Panc1 (cell line): Measurements from ENCODE around the gene AKAP6. TPM values are rescaled to one million over a fixed set of nuclear protein-coding genes. Genes with fewer than 3 reads are reported as not detected.

Experiments used
- ATAC-seq: fragments of 200-7000 bp; cut with Tn5 transposase; 2 replicates; pipeline ENCODE4 v1.9.1; 2020; ENCODE audit warnings: mild to moderate bottlenecking, moderate library complexity
- BruUV-seq: library from RNA; stranded (reverse); fragments of 400-500 nt; replicated peaks from 2 replicates; lab custom pipeline; 2021; lab: Mats Ljungman, UMichigan
- CTCF ChIA-PET: fragments of 300-600 bp; sonication (Branson Sonifier 250); formaldehyde crosslinking; loops from one replicate; lab custom pipeline; 2022; ENCODE audit warnings: antibody characterized with exemption; lab: Charles Lee
- POLR2A ChIA-PET: fragments of 300-600 bp; sonication (Branson Sonifier 250); formaldehyde crosslinking; loops from one replicate; lab custom pipeline; 2022; ENCODE audit warnings: antibody characterized with exemption; lab: Charles Lee
- DNase-seq: peaks from one replicate; pipeline ENCODE4 v3.0.0-alpha.2; 2010; ENCODE audit warnings: low read depth, low spot score
- H3K27ac ChIP-seq: 2 replicates; pipeline ENCODE4 v1.5.1; 2011; ENCODE audit warnings: mild to moderate bottlenecking, low read length, inconsistent platforms
- H3K27me3 ChIP-seq: fragments of 200-500 bp; sonication (Bioruptor generic); 2 replicates; pipeline ENCODE4 v1.6.0; 2014; ENCODE audit warnings: low read length, inconsistent platforms; ENCODE audit not compliant: control insufficient read depth, insufficient read depth
- H3K36me3 ChIP-seq: fragments of 200-500 bp; sonication (Bioruptor generic); 2 replicates; pipeline ENCODE4 v1.5.1; 2014; ENCODE audit warnings: inconsistent platforms, mild to moderate bottlenecking, low read length, moderate library complexity; ENCODE audit not compliant: control insufficient read depth, insufficient read depth
- H3K4me1 ChIP-seq: 2 replicates; pipeline ENCODE4 v1.5.1; 2011; ENCODE audit warnings: inconsistent platforms, mild to moderate bottlenecking, low read length, moderate library complexity; ENCODE audit not compliant: control insufficient read depth, insufficient read depth
- H3K4me3 ChIP-seq, 2 experiments: 2 replicates each; pipeline ENCODE4 v1.5.1; 2011 to 2012; ENCODE audit warnings: low read depth in 2 of 2, low read length in 2 of 2, mild to moderate bottlenecking in 2 of 2, inconsistent platforms in 1 of 2, moderate library complexity in 1 of 2
- H3K9me3 ChIP-seq: fragments of 200-500 bp; sonication (Bioruptor generic); 2 replicates; pipeline ENCODE4 v1.5.1; 2014; ENCODE audit warnings: low read depth, mild to moderate bottlenecking, inconsistent platforms, low read length, moderate library complexity; ENCODE audit not compliant: control insufficient read depth, insufficient read depth
- CTCF ChIP-seq: fragments of 450-650 bp; IDR thresholded peaks from 2 replicates; pipeline ENCODE4 v1.5.1; 2017; ENCODE audit warnings: mild to moderate bottlenecking
- POLR2AphosphoS5 ChIP-seq: IDR thresholded peaks from 2 replicates; pipeline ENCODE4 v1.6.1; 2012; ENCODE audit warnings: mild to moderate bottlenecking, low read depth, low read length, moderate library complexity
- REST ChIP-seq, 2 experiments: IDR thresholded peaks; 2 replicates each; pipeline ENCODE4 v1.6.1; 2011 to 2012; ENCODE audit warnings: low read depth in 2 of 2, control low read depth in 1 of 2, low read length in 1 of 2, mild to moderate bottlenecking in 1 of 2, moderate library complexity in 1 of 2; ENCODE audit not compliant: insufficient read depth in 1 of 2
- SIN3A ChIP-seq: IDR thresholded peaks from 2 replicates; pipeline ENCODE4 v1.6.1; 2012; ENCODE audit warnings: low read depth, mild to moderate bottlenecking, low read length, moderate library complexity, borderline replicate concordance; ENCODE audit not compliant: insufficient read depth
- TCF7L2 ChIP-seq: IDR thresholded peaks from 2 replicates; pipeline ENCODE4 v1.6.1; 2011; ENCODE audit warnings: mild to moderate bottlenecking, low read depth, low read length, inconsistent platforms
- in situ Hi-C: cut with HindIII; loops from 2 replicates; pipeline ENCODE4 v1.10.0; 2016; ENCODE audit warnings: low sequenced_read_pairs, low pct_unique_long_range_greater_than_20kb
- intact Hi-C: fragments of 100-400 bp; cut with micrococcal nuclease; formaldehyde crosslinking; loops from one replicate; pipeline ENCODE4 v1.10.0; 2022; ENCODE audit not compliant: unreplicated experiment
- total RNA-seq: library from RNA; stranded (reverse); gene quantifications from one replicate; pipeline ENCODE4 v1.2.1, GENCODE V29; 2021; ENCODE audit not compliant: unreplicated experiment

Gene AKAP6
- total RNA-seq, 1 experiment from 2014 or later: 0.82 TPM

GRCh38 chr14:32597771-32598170 is 268.7 kb downstream of the AKAP6 start:
- DNase-seq (no peak), ATAC-seq (no peak)
- intact Hi-C loops (no loop called here), in situ Hi-C loops (no loop called here)
- Histone ChIP-seq H3K27me3 (no peaks in the 10 kb centered on the region), H3K36me3 (no peaks in the 10 kb centered on the region), H3K4me3 (no peak overlapping the region), H3K27ac (no peak overlapping the region), H3K4me1 (no peaks in the 10 kb centered on the region), H3K9me3 (no peaks in the 10 kb centered on the region)
- CTCF ChIA-PET: no interaction called here
- BruUV-seq: no TSS peak
- POLR2A ChIA-PET: no interaction called here
- TF ChIP-seq TCF7L2: no peak
- TF ChIP-seq REST (IDR thresholded peaks at IDR 0.05; ENCODE audit: insufficient read depth in 1 of 2, low read depth in 2 of 2, low read length in 1 of 2): no peak
- no peak for TF ChIP-seq POLR2AphosphoS5
- TF ChIP-seq SIN3A: no peak
- no peak for TF ChIP-seq CTCF

- no peak for TF ChIP-seq CTCF
- no peak for TF ChIP-seq POLR2AphosphoS5
- no peak for TF ChIP-seq REST (IDR thresholded peaks at IDR 0.05; ENCODE audit: insufficient read depth in 1 of 2, low read depth in 2 of 2, low read length in 1 of 2)
- no peak for TF ChIP-seq SIN3A
- TF ChIP-seq TCF7L2: no peak
- Histone ChIP-seq H3K27ac (no peak overlapping the region), H3K36me3 (no peaks in the 10 kb centered on the region), H3K4me1 (no peaks in the 10 kb centered on the region), H3K9me3 (no peaks in the 10 kb centered on the region), H3K27me3 (no peaks in the 10 kb centered on the region), H3K4me3 (no peak overlapping the region)
- POLR2A ChIA-PET: no interaction called here
- ATAC-seq (no peak), DNase-seq (no peak)
- BruUV-seq: no TSS peak
- CTCF ChIA-PET: no interaction called here
- intact Hi-C loops: no loop called here
- in situ Hi-C loops: no loop called here
Measured at GRCh38 chr14:32601069-32601468, 272.0 kb downstream of the AKAP6 start.
